Retinal pigment epithelial cell (primary cell): Measurements from ENCODE around the gene PFN1.

ENCODE experiments used
- DNase-seq: peaks from one replicate; pipeline ENCODE4 v3.0.0-alpha.2; 2010; ENCODE audit warnings: low read depth
- H3K4me3 ChIP-seq: 2 replicates; pipeline ENCODE4 v1.5.1; 2011; ENCODE audit warnings: mild to moderate bottlenecking, low read length, control low read depth, moderate library complexity
- CTCF ChIP-seq: conservative IDR thresholded peaks from 2 replicates; pipeline ENCODE4 v1.5.1; 2011; ENCODE audit warnings: low read depth, low read length, control low read depth, inconsistent platforms

PFN1 gene

GRCh38 chr17:4948931-4949320, 596 bp upstream of the PFN1 start:
- peak overlapping the region; percentile 93 for H3K4me3 ChIP-seq
- no peak for DNase-seq
- no peak for TF ChIP-seq CTCF

DNA sequence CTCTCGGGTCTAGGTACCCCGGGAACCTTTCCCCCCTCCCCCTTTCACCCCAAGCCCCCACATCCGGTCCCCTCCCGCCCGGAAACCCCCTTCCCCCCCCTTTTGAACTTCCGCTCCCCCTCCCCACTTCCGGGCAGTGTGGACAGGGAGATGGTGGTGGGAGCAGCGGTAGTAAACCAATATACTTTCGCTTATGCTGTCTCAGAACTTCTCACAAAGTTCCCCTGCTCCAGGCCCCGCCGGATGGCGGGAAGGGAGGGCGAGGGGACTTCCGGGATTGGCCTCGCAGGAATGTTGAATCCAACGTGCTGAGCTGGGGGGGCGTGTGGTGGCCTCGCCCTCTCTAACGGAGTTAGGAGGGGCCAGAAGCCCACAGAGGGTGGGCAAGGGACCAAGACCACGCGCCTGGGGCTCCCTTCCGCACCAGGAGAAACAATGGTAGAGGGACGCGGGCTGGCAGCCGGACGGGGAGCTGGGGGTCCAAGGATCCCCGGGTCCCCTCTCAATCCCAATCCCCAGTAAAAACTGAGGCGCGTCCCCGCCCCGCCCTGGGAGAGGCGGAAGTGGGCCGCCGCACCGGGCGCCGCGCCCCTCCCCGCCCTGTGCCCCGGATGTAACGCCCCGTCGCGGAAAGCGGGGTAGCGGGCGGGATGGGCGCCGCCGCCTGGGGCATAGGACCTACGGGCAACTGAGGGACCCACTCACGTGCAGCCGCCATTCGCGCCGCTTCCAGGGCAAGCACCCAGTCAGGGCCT, 742 bp downstream of the PFN1 start:
- TF ChIP-seq CTCF: no peak
- H3K4me3 ChIP-seq: peak overlapping the region; percentile 93
- DNase-seq: no peak

DNA sequence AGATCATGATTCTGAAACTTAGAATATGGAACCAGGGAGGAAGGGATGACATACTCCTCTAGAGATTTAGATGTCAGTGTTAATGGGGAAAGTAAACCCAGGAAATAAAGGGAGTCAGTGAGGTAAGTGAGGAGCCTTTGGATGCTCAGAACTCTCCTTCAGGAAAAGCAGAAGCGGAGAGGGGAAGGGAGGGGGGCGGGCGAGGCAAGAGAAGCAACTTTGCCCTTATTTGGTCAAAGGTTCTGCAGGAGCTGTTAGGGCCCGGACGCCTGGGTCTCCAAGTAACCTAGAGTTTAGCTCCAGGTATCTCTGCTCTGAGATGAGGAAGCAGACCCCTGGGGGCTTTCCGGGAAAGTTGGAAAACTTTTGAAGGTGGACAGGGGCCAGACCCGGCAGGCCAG, 1.3 kb downstream of the PFN1 start:
- peak overlapping the region; percentile 93 for H3K4me3 ChIP-seq
- no peak for DNase-seq
- TF ChIP-seq CTCF: no peak

GRCh38 chr17:4946312-4946976, 1.9 kb downstream of the PFN1 start:
- H3K4me3 ChIP-seq: peak overlapping the region; percentile 93
- DNase-seq: no peak
- no peak for TF ChIP-seq CTCF

GRCh38 chr17:4945944-4946280, 2.4 kb downstream of the PFN1 start:
- no peak for TF ChIP-seq CTCF
- H3K4me3 ChIP-seq: peak overlapping the region; percentile 93
- no peak for DNase-seq

DNA sequence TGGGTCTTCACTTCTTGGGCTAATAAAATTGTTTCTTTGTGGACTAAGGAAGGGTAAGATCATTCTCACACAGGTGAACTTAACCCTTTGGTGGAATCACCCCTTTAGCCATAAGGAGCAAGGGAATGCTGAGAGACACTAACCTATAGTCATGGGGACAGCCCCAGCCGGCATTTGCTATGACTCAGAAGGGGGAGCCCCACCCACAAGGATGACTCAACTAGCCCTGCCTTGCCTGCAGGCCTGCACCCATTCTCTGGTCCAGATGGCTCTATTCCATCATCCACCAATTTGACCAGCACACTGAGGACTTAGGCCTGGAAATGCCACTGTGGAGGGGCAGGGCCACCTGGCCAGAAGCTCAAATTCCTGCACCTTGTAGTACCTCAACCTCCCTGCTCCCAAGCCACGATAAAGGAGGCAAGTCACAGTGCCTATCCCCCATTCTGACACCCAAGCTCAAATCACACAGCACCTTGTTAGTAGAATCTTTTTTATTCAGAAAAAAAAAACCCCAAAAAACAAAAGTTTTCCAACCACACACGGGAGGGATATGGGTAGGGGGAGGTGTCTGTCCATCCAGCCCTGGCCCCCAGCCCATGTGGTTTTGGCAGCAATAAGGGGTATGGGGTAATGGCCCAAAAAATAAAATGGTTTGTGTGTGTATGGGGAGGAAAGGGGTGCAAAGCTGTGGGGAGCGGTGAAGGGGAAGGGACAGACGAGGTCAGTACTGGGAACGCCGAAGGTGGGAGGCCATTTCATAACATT, 3.0 kb downstream of the PFN1 start:
- peak overlapping the region; percentile 29 for H3K4me3 ChIP-seq
- no peak for DNase-seq
- TF ChIP-seq CTCF: no peak
